ENCODE results near the gene NSUN3.
"Not testable (repeated sequence)": the region's sequence is repeated elsewhere in the genome, so short reads cannot be mapped to it uniquely, and the experiment has no call there.

NSUN3 gene

GRCh38 chr3:94066506-94067500 is 3.9 kb downstream of the NSUN3 start:
- in situ Hi-C loops (cut with MboI; ENCODE audit: low sequenced_read_pairs), result no loop called here

DNA sequence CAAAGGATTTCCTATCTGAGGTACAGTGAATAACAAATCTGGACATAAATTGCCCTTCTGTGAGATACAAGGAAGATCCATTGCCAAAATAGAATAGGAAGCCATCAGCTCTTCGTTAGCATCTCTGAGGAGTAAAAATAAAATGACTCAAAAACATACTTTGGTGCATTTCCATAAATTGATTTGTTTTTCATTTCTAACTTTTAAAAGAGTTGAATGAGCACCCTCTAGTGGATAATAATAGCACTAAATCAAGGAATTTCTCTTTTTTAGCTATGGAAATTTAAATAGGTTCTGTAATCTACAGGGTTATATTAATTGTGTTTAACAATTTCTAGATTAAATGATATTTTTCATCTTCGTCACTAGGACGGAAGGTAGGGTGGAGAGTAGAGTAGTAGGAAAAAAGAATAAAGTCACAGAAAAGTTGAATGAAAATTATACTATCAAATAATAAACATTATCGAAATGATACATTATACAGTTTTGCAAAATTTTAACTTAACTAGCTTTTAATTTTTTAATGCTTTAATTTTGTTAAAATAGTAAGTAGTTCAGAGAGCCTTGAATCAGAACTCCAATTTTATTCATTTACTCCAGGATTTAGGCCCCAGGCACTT is 6.4 kb downstream of the NSUN3 start:
- in situ Hi-C loops (cut with MboI; ENCODE audit: low sequenced_read_pairs), result no loop called here

- in situ Hi-C loops (cut with MboI; ENCODE audit: low sequenced_read_pairs), result no loop called here
Observed at GRCh38 chr3:94070341-94070911, 7.6 kb downstream of the NSUN3 start.

GRCh38 chr3:94071713-94072284 is 8.9 kb downstream of the NSUN3 start:
- in situ Hi-C loops (cut with MboI; ENCODE audit: low sequenced_read_pairs), result no loop called here

GRCh38 chr3:94076055-94076454 is 13.2 kb downstream of the NSUN3 start:
- in situ Hi-C loops (cut with MboI; ENCODE audit: low sequenced_read_pairs), result no loop called here

GRCh38 chr3:94080552-94080951 is 17.7 kb downstream of the NSUN3 start:
- in situ Hi-C loops (cut with MboI; ENCODE audit: low sequenced_read_pairs), result not testable (repeated sequence)

- in situ Hi-C loops (cut with MboI; ENCODE audit: low sequenced_read_pairs), result no loop called here
Observed at GRCh38 chr3:94081884-94082283, 19.0 kb downstream of the NSUN3 start.

GRCh38 chr3:94082391-94082937 is 19.6 kb downstream of the NSUN3 start:
- in situ Hi-C loops (cut with MboI; ENCODE audit: low sequenced_read_pairs), result no loop called here

DNA sequence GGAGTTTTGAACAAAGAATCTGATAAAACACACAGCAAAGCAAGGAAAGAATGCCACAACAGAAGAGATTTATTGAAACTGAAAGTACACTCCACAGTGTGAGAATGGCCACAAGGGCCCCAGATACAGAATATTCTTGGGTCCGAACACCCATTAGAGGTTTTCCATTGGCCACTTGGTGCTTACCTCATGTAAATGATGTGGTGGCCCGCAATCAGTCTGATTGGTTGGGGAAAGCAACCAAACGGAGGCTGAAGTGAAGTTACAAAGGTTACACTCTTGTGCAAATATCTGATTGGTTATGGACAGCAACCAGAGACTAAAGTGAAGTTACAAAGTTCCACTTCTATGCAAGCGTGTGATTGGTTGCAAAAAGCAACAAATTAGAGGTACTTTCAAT is 20.4 kb downstream of the NSUN3 start:
- in situ Hi-C loops (cut with MboI; ENCODE audit: low sequenced_read_pairs), result no loop called here

DNA sequence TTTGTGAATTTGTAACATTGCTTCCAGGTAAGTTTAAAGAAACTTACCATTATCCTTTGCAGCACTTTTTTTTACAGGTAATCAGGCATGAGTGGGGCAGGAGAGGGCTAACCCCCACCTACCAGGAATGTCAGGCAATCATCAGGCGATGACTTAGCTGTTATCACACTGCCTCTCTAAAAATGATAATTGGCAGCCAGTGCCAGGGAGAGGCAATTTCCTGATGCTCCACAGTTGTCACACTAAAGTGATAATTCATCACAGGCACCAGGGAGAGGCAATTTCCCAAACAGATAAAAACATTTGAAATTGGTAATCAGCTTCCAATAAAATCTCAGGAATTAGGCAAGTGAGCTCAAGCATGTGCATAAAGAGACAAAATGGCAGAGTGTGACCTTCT is 26.3 kb downstream of the NSUN3 start:
- in situ Hi-C loops (cut with MboI; ENCODE audit: low sequenced_read_pairs), result no loop called here

GRCh38 chr3:94092086-94092485 is 29.2 kb downstream of the NSUN3 start:
- in situ Hi-C loops (cut with MboI; ENCODE audit: low sequenced_read_pairs), result no loop called here

DNA sequence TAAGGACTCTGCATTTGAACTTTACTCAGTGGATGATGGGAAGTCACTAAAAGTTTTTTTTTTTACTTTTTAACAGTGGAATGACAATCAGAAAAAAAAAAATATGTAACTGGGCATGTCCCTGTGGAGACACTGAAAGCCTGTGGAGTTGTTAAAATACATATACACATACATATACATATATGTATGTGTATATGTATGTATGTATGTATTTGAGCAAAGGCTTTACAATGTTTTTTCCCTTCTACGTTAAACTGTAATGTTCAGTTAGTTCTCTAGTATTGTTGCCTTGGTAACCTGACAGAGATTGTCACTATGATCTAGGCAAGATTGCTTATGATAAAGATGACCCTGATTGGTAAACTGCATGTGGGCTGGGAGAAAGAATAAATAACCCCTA is 30.3 kb downstream of the NSUN3 start:
- in situ Hi-C loops (cut with MboI; ENCODE audit: low sequenced_read_pairs), result no loop called here

- in situ Hi-C loops (cut with MboI; ENCODE audit: low sequenced_read_pairs), result no loop called here
Observed at GRCh38 chr3:94095111-94095510, 32.2 kb downstream of the NSUN3 start.

GRCh38 chr3:94098452-94098851 is 35.6 kb downstream of the NSUN3 start:
- in situ Hi-C loops (cut with MboI; ENCODE audit: low sequenced_read_pairs), result no loop called here

GRCh38 chr3:94099311-94099710 is 36.5 kb downstream of the NSUN3 start:
- in situ Hi-C loops (cut with MboI; ENCODE audit: low sequenced_read_pairs), result no loop called here

DNA sequence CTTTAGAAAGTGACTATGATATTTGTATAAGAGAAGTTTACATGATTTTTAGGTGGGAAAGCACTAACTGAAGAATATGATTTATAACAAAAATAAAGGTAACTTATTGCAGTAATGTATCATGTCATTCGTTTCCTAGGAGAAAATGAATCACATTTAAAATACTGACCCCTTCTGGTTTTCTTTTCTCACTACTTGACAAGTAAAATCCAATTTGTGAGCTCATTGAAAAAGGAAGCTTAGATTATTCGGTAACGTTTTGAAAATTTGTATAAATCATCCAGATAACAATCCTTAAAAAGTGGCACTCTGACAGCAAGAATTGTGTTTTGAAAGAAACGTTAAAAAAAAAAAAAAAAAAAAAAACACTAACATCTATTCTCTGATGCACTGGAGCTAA is 39.0 kb downstream of the NSUN3 start:
- in situ Hi-C loops (cut with MboI; ENCODE audit: low sequenced_read_pairs), result no loop called here

DNA sequence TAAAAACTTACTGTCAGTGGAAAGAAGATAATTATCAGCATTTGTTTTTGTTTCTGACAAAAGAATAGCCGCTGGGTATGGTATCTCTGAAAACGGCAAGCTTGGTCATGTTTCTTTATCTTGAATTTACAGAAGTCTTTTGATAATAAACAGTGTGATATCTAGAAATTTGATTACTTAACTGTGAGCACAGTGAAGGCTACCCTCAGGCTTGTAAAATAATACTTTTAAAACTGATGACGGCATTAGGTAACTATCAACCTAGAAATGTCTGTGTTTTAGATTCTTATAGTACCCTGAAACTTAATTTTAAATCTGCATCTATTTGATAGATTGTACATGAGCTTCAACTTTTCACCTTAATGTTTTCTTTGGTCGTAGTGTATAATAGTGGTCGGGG is 43.4 kb downstream of the NSUN3 start:
- in situ Hi-C loops (cut with MboI; ENCODE audit: low sequenced_read_pairs), result no loop called here

DNA sequence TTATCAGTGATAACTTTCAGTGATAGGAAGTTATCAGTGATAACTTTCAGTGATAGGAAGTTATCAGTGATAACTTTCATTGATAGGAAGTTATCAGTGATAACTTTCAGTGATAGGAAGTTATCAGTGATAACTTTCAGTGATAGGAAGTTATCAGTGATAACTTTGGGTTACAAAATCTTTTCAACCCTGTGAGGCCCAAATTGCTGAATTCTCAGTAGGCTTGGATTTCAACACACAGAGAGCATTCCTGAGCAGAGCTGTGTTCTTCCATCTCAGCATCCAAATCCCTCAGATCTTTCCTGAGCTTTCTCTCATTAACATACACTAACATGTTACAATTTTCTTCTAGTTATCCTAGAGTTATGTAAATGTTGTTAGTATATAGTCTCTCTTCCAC is 47.4 kb downstream of the NSUN3 start:
- in situ Hi-C loops (cut with MboI; ENCODE audit: low sequenced_read_pairs), result not testable (repeated sequence)

- in situ Hi-C loops (cut with MboI; ENCODE audit: low sequenced_read_pairs), result no loop called here
Observed at GRCh38 chr3:94110854-94111253, 48.0 kb downstream of the NSUN3 start.

DNA sequence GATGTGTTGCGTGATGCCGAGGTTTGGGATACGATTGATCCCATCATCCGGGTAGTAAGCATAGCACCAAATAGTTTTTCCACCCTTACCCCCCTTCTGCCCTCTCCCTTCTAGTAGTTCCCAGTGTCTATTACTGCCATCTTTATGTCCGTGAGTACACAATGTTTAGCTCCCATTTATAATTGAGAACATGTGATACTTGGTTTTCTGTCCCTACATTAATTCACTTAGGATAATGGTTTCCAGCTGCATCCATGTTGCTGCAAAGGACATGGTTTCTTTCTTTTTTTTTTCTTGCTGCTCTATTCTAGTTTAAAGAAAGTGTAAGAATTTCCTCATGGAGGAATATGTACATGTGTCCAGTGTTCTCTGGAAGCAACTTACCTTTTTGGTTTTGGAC is 51.8 kb downstream of the NSUN3 start:
- in situ Hi-C loops (cut with MboI; ENCODE audit: low sequenced_read_pairs), result no loop called here

DNA sequence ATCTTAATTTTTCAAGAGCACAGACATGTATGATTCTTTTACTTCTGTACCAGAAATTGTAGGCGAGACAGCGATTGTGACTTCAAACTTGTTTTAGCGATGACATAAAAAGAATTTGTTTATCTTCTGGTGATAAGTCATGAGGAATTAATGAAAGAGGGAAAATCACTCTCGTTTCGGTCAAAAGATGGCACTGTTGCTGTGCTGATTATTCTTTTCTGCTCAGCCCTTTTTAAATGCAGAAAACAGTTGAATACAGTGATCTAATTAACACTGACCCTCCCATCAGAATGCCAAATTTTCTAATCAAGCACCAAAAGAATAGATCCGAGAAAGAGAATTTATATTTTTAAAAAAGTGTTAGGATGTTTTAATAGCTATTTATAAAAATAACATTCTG is 52.6 kb downstream of the NSUN3 start:
- in situ Hi-C loops (cut with MboI; ENCODE audit: low sequenced_read_pairs), result no loop called here

Measured in HL-60/S4 treated with phorbol 12-myristate 13-acetate at 8.2 ng/mL for 4 days and 3 days (cell line).